CD4-positive, alpha-beta T cell treated with Interferon alpha-2 for 1 hour (primary cell): ENCODE results near the gene BLID.

Source experiments
- DNase-seq, 2 donors: peaks; one replicate each; pipeline ENCODE4 v3.0.0-alpha.2; 2020 to 2022

Gene BLID

GRCh38 chr11:122075016-122075415 lies 41.0 kb downstream of the BLID start:
- no peak for DNase-seq

DNA sequence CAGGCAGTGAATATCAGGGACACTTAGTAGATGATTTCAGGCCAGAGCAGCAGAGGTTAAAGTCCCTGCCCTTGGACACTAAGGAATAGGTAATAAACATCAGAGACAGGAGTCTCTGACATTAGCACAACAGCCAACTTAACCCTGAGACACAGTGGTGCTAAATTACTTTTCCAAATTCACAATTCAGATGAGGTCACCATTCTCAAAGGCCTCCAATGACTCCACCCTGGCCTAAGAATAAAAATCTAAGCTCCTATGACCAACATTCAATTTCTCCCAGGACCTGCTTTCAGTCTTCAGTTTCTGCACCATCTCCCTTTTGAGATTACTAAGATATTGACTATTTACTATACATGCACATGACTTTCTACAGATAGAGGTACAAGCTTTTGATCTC lies 42.0 kb downstream of the BLID start:
- DNase-seq = no peak

GRCh38 chr11:122071709-122072202 lies 44.3 kb downstream of the BLID start:
- no peak for DNase-seq

DNA sequence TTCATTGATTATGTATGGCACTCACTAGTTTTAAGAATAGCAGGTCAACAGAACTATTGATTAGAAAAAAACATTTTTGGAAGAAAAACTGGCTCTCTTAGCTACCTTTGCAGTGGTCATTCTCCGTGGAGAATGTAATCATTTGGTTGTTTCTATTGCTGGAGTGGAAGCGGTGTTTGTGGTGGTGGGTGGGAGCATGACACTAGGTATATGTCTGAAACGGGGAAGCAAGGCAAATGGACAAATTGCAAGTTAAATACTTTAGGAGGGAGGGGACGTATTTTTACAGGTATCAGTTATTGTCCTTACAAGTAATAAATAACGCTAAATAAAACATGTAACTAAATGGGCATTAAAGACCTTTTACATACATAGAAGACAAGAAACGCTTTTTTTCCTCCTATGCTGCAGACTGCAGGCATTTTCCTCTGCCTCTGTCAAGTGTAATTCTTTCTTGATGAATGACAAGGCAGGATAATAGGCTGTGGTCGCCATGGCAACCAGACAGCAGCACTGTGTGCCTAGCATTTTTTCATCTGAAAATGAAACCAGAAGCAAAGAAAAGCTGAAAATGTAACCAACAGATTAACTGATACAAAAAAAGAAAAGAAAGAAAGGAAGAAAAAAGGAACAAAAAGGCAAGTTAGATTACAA lies 46.2 kb downstream of the BLID start:
- DNase-seq = no peak

DNA sequence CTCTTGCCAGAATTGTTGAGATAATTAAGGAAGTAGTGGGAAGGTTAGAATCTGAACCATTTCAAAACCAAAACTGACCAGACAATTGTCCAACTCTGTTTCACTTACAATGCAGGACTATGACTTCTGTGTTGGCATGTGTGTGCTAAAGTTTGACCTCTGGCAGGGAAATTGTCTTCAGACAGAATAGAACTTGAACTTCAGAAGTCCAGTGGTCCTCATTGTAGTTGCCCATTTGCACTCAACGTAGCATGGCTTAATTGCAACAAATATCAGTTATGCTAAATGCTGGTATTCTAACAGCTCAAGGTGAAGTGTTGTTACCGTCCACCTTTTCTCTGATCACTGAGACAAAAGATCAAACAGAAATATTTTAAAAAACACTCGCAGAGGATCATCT lies 47.2 kb downstream of the BLID start:
- no peak for DNase-seq

GRCh38 chr11:122068141-122068540 lies 47.9 kb downstream of the BLID start:
- DNase-seq = no peak
